Lower leg skin (tissue), 4 donors: Measurements from ENCODE around the gene SSRP1. TPM values are rescaled to one million over a fixed set of nuclear protein-coding genes. Genes with fewer than 3 reads are reported as not detected.

Source experiments
- DNase-seq, 2 donors: peaks; one replicate each; pipeline ENCODE4 v3.0.0-alpha.2; 2019; ENCODE audit warnings: low spot score in 2 of 2
- H3K4me3 ChIP-seq: fragments of 200-600 bp; sonication (generic); 2 replicates; pipeline ENCODE4 v1.5.1; 2017; ENCODE audit warnings: mild to moderate bottlenecking, low read depth; ENCODE audit not compliant: poor library complexity, severe bottlenecking
- CTCF ChIP-seq, 3 donors: fragments of 450-650 bp; IDR thresholded peaks; one replicate each; pipeline ENCODE4 v1.5.1; 2016; ENCODE audit warnings: antibody characterized with exemption in 3 of 3, mild to moderate bottlenecking in 3 of 3, moderate library complexity in 2 of 3
- POLR2A ChIP-seq, 2 donors: fragments of 450-650 bp; IDR thresholded peaks; one replicate each; pipeline ENCODE4 v1.6.1; 2016 to 2017; ENCODE audit warnings: antibody characterized with exemption in 2 of 2, mild to moderate bottlenecking in 1 of 2, moderate library complexity in 1 of 2
- WGBS, 2 donors: methylation state at CpG; one replicate each; pipeline ENCODE4 v1.1.5; 2018; 5-methylcytosine and 5-hydroxymethylcytosine counted together
- intact Hi-C: fragments of 100-400 bp; cut with DNase I; formaldehyde crosslinking; loops from one replicate; pipeline ENCODE4 v1.15.0; 2023; ENCODE audit warnings: low total_unique reads
- total RNA-seq, 4 donors: library from RNA; depleted of rRNA; stranded (reverse); fragments of >200 nt; gene quantifications; one replicate each; pipeline ENCODE4 v1.1.0, GENCODE V29; 2016

The SSRP1 gene
- total RNA-seq, 4 donors from 2014 or later, result 66.1 to 76.1 (median 74.6) TPM

GRCh38 chr11:57358543-57358961 lies 22.9 kb upstream of the SSRP1 start:
- intact Hi-C loops, result no loop called here
- H3K4me3 ChIP-seq, result no peak overlapping the region
- TF ChIP-seq CTCF (IDR thresholded peaks at IDR 0.05) (no peak), POLR2A (IDR thresholded peaks at IDR 0.05) (no peak)
- no peak for DNase-seq
- WGBS, 2 donors, result 41 to 56% methylated on average over 9 of the region's 9 CpGs

DNA sequence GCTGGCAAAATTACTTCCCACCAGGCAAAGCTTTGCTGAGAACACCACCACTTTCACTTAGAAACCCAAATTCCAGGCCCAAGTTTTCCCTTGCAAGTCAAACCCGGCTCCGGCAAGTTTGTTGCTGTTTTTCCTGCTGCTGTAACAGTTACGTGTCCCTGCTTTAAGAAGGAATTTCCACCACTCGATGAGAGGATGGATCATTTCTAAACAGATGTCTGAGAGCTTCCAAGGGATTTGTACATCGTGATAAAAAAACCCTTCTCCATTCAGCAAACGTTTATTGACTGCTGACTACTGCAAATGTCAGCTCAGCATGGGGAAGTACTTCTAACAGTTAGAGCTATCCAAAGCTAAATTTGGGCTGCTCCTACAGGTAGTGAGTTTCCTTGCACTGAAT lies 22.2 kb upstream of the SSRP1 start:
- intact Hi-C loops, result no loop called here
- no peak overlapping the region for H3K4me3 ChIP-seq
- 15 to 19% methylated on average over 6 of the region's 6 CpGs for WGBS, 2 donors
- TF ChIP-seq CTCF (IDR thresholded peaks at IDR 0.05) (no peak), POLR2A (IDR thresholded peaks at IDR 0.05) (no peak)
- DNase-seq, result no peak

- TF ChIP-seq POLR2A (IDR thresholded peaks at IDR 0.05), result no peak
- TF ChIP-seq CTCF (IDR thresholded peaks at IDR 0.05), result no peak
- intact Hi-C loops, result no loop called here
- WGBS, 2 donors, result 55 to 70% methylated on average over 3 of the region's 3 CpGs
- no peak for DNase-seq
- no peak overlapping the region for H3K4me3 ChIP-seq
Measured at GRCh38 chr11:57357310-57357709, 21.6 kb upstream of the SSRP1 start.

- intact Hi-C loops, result no loop called here
- 44 to 46% methylated on average over 9 of the region's 9 CpGs for WGBS, 2 donors
- H3K4me3 ChIP-seq, result no peak overlapping the region
- DNase-seq, result no peak
- TF ChIP-seq CTCF (IDR thresholded peaks at IDR 0.05), result no peak
- TF ChIP-seq POLR2A (IDR thresholded peaks at IDR 0.05), result no peak
Measured at GRCh38 chr11:57356268-57356667, 20.6 kb upstream of the SSRP1 start.

GRCh38 chr11:57354699-57355098 lies 19.0 kb upstream of the SSRP1 start:
- TF ChIP-seq CTCF (IDR thresholded peaks at IDR 0.05) (no peak), POLR2A (IDR thresholded peaks at IDR 0.05) (no peak)
- intact Hi-C loops, result no loop called here
- WGBS, 2 donors, result 77 to 85% methylated on average over 6 of the region's 6 CpGs
- H3K4me3 ChIP-seq, result no peak overlapping the region
- DNase-seq, result no peak

GRCh38 chr11:57353852-57354251 lies 18.2 kb upstream of the SSRP1 start:
- 74 to 84% methylated on average over 4 of the region's 4 CpGs for WGBS, 2 donors
- DNase-seq, result no peak
- TF ChIP-seq POLR2A (IDR thresholded peaks at IDR 0.05) (no peak), CTCF (IDR thresholded peaks at IDR 0.05) (no peak)
- intact Hi-C loops, result no loop called here
- H3K4me3 ChIP-seq, result no peak overlapping the region
